HUDEP-2 (cell line): Measurements from ENCODE around the gene ARHGEF10L.

Experiments used
- DNase-seq, 76 experiments: peaks; one replicate each; lab custom pipeline; 2025; ENCODE audit not compliant: unreplicated experiment in 76 of 76; lab: John Stamatoyannopoulos, UW

ARHGEF10L gene

DNA sequence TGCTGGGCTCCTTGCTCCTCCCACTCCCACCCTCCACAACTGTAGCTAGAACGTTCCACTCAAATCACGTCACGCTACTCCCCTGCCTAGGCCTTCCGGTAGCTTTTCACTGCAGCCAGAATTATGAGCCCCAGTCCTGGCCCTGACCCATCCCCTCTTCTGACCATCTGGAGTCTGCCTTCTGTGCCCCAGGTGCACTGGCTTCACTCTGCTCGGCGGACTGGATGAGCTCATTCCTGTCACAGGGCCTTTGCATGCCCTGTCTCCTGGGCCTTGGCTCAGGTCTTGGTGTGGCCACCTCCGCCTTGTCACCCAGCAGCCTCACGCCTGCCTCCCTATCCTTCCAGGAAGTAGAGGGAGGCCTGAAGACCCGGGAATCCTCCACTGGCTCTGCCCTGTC is 153.1 kb downstream of the ARHGEF10L start:
- DNase-seq, result no peak

DNA sequence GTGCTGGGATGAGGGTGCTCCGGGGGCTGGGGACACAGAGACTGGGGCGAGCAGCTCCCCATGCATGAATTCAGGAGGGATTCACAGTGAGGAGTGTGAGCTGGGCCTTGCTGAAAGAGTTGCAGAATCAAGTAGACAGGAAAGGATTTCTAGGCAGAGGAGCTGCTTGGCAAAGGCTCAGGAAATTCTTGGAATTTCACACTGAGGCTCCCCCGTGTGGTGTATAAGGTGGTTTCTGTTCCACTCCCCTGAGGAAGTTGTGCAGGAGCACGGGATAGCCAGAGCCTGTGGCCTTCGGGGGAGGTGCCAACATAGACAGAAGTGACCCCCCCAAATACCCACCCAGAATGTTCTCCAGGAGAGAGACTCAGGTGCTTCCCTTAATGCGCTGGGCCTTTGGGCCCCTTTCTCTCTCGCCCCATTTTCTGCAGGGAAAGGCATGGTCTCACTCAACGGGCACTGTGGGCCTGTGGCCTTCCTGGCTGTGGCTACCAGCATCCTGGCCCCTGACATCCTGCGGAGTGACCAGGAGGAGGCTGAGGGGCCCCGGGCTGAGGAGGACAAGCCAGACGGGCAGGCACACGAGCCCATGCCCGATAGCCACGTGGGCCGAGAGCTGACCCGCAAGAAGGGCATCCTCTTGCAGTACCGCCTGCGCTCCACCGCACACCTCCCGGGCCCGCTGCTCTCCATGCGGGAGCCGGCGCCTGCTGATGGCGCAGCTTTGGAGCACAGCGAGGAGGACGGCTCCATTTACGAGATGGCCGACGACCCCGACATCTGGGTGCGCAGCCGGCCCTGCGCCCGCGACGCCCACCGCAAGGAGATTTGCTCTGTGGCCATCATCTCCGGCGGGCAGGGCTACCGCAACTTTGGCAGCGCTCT is 157.2 kb downstream of the ARHGEF10L start:
- DNase-seq, result no peak

DNA sequence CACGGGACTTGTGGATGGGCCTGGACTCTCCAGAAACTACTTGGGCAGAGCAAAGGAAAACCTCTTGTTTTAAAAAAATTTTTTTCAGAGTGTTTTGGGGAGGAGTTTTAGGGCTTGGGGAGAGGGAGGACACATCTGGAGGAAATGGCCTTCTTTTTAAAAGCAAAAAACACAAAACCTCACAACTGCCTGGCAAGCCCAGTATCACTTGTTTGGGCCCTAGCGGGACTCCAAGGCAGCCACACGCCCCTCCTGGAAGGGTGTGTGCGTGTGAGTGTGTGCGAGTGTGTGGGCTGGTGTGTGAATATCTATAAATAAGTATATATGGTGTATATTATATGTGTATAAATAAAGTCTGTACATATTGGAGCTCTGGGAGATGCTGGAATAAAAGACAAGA is 158.0 kb downstream of the ARHGEF10L start:
- no peak for DNase-seq

DNA sequence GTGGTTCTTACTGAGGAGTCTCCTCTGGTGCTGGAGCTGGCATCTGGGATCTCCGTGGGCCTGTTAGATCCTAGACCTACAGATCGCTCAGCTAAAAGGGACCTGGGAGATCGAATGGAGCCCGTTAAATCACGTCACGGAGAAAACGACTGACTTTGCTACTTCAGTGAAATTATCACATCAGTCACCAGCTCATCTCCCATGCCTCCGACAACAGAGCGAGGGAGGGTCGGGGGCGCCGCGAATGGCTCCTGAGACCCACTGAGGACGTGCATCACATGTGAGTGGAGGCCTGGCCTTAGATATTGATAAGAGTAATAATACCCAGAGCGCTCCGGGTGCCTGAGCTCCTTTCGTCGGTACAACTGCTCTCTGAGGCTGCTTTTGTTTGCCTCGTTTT is 160.1 kb downstream of the ARHGEF10L start:
- DNase-seq, result no peak

DNA sequence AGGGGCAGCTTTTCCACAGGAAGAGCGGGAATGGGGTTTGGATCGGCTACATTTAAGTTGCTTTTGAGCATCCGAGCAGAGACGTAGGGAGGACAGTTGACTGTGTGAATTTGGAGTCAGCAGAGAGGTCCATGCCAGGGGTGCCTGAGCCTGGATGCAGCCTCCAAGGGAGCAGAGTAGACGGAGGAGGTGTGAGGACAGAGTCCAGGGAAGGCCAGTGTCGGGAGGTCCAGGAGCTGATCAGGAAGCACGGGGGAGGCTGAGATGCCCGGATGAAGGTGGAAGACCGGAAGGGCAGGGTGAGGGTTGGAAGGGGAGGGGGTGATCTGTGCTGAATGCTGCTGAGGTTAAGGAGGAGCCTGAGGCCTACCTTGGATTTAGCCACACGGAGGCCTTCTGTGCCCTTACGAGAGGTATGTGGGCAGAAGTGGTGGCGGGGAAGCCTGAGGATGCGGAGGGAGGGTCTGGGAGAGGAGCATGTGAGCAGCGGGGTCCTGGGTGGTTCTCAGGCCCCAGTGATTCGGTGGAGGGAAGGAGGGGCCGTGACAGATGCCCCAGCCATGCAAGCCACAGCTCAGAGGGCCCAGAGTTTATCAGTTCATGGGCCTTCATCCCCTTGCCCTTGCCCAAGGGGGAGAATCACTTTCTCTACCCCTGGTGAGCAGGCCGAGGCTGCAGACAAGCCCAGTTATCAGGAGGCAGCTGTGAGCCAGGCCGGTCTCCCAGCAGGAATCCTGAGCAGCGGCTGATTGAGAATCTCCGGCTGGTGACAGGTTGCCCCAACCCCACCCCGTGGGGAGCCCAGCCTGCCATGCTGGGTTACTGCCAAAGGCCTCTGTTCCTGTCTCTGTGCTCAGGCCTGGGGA is 161.7 kb downstream of the ARHGEF10L start:
- DNase-seq, result no peak

DNA sequence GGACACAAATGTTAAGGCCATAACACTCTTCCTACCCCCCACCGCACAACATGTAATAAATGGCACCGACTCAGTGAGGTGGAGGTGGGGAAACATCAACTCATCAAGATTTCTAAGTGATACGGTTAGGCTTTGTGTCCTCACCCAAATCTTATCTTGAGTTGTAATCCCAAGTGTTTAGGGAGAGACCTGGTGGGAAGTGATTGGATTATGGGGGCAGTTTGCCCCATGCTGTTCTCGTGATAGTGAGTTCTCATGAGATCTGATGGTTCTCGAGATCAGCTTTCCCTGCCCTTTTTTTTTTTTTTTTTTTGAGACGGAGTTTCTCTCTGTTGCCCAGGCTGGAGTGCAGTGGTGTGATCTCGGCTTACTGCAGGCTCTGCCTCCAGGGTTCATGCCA is 164.7 kb downstream of the ARHGEF10L start:
- no peak for DNase-seq

DNA sequence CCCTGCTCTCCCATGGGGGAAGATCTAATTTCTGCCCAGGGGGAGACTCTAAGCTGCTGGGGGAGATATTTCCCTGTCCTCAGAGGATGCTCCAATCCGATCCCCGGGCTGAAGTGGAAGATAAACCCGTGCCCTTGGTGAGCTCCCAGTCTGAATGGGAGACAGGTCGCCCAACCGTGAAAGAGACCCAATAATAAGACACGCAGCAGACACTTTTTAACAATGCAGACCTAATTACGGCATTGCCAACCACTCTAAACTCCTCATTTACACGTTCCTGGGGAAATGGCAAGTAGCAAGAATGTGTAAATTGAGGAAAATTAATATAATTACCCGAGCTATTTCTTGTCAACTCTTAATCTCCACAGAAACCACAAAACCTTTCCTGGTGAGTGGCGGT is 166.9 kb downstream of the ARHGEF10L start:
- no peak for DNase-seq

DNA sequence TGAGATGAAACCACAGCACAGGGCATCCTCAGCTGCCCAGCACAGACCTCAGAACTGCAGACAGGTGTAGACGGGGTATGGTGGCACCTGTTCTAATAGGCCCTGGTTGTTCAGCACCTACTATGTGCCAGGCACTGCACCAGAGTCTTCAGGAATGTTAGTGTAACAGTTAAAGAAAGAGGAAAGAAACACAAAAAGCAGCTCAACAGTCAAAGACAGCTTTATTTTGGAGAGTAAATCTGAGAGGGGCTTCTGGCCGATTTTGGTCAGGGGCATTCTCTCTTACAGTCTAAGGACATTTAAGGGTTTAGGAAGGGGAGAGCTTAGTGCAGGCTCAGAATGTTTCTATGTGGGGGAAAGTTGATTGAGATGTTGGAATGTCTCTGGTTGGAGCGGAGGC is 170.5 kb downstream of the ARHGEF10L start:
- no peak for DNase-seq

DNA sequence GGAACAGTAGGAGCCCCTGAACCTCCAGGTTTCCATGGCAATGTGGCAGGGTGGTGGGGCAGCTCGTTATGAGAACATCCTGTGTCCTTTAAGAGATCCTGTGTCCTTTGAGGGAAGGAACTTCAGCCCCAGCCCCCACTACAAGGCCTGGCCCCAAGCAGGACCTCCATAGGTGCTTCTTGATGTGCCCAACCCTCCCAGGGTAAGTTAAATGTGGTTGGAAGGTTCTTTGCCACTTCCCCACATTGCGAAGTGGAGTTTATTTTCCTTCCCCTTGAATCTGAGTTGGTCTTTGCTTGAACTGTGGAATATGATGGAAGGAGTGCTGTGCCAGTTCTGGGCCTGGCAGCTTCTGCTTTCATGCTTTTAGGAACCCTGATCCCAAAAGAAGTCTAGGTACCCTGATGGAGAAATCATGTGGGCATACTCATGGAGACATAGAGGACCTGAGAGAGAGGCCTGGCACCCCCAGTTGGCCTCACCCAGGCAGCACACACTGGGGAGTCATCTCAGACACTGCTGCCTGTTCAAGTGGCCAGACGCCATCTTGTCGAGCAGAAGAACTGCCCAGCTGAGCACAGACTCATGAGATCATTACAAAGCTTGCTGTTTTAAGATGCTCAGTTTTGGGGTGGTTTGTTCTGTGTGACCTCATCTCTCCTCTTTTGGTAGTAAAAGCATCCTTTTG is 171.5 kb downstream of the ARHGEF10L start:
- no peak for DNase-seq

DNA sequence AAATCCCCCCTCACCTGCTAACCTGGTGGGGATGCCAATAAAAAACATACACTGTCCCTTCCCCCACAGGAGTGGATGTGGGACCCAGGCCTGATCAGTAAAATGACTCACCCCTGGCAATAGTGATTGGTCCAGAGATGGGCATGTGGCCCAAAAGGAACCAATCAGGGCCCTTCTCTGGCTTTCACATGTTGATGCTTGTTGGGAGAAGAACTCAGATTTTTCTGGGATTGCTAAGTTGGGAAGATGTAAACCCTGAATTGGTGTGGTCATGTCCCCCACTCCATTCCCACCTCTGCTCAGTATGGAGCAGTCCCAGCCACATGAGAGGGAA is 172.0 kb downstream of the ARHGEF10L start:
- no peak for DNase-seq

DNA sequence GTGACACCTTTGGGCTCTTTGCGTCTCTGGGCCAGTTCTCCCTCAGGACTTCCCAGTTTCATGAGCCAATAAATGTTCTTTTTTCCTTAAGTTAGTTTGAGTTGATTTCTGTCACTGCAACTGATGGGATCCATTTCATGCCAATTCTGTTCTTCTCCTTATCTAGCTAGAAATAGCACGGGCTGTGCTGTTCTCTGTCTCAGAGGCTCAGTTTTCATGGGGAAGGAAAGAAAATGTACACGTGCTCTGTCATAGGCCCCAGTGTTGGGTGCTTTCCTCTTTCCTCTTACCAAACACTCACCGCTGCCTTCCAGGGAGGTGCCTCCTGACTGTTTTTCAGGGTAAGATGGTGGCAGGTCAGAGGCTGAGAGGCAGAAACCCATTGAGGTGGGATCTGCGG is 172.4 kb downstream of the ARHGEF10L start:
- DNase-seq, result no peak

DNA sequence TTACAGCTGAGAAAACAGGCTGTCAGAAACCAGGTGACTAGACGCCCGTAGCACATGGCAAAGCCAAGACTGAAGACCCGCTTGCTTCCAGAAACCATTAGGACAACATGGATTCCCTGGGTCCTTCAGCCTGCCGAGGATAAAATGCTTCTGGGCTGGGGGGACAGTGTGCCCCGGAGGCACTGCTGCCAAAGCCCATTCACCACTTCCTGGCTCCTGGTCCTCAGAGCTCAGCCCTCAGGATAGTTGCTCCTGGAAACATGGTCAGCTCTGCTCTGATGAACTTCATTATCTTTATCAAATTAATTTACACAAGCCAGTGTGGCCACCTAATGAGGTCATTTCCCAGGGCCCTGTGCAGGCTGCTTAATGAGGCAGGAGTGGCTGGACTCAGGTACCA is 174.5 kb downstream of the ARHGEF10L start:
- DNase-seq, result no peak

DNA sequence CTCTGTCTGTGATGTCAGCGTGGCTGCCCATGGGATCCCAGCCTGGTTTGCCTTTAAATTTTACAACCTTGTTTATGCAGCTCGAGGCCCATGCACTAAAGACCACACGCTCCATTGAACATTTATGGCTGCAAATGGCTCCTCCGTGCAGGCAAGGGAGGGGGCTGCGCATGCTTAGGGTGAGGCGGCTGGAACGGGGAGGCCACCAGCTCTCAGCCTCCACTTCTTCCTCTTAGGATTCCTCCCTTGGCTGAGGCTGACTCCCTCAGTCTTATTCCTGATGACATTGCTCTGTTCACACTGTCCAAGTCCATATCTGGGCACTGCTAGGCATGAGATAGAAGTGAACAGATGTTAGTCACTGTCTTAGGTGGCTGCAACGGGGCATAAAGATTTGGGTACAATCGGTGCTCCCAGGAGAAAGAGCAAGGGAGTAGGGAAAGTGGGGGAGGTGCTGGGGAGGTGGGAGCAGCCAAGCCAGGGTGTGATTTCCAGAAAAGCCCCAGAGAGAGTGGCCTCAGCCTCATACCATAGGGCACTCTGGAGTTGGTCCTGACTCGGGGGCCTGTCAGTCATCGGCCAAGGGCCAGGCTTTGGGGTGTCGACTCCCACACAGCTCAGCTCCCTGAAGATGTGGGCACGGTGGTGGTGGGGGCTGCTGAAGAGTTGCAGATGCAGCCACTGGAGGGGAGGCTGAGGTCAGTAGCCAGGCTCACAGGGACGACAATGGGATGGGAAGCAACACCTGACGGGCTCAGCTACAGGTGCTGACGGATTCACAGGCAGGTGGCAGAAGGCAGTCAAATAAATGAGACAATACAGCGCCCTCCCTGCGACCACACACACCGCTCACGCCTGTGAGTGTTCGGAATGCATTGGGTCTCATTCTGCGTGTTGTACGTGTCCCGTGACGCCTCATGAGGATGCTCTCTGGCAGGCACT is 178.4 kb downstream of the ARHGEF10L start:
- no peak for DNase-seq

DNA sequence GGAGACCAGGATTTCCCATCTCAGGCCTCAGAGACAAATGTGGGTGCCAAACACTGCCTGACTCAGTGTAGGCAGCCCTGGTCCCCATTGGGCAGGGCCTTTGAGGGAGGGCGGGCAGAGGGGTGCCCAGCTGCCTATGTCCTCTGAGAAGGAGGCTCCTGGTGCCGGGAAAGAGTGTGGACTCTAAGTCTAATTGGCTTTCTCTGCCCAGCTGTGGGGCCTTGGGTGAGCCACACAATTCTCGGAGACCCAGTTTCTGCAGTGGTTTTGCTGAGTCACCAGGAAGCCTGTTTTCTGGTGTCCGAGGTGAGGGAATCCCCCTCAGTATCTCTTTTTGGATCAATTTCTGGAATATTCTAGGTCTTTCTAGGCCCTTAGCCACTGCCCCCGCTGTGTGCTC is 180.4 kb downstream of the ARHGEF10L start:
- no peak for DNase-seq

DNA sequence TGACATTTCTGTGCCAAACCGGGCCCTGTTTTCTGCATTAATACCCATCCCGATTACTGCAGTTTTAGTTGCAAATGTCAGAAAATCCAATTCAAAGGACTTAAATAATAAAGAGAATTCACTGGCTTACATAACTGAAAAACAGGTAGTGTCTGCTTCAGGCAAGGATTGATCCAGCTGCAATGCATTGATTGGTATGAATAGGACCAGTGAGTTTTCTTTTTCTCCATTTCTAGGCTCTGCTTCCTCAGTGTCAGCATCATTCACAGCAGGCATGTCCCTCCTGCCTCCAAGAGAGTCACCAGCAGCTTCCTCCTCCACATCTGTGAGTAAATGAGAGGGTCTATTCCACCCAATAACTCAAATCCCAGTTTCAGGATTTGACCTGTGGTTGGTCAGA is 181.9 kb downstream of the ARHGEF10L start:
- no peak for DNase-seq

DNA sequence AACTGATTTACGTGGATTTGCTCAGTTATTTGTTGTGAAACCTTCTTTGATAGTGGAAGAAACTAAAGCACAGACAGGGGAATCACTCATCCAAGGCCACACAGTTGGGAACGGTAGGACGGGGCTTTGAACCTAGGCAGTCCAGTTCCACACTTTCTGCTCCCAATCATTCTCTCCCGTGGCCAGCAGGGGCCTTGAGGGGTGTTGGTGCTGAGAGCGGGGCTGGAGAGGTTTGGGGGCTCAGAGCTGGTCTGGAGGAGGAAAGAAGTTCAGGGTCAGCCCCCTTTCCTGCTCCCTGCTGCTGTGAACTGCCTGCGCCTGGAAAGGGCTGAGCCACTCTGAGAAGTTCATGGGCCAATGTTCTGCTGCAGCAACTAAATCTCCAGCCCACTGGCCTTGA is 184.2 kb downstream of the ARHGEF10L start:
- DNase-seq, result no peak

DNA sequence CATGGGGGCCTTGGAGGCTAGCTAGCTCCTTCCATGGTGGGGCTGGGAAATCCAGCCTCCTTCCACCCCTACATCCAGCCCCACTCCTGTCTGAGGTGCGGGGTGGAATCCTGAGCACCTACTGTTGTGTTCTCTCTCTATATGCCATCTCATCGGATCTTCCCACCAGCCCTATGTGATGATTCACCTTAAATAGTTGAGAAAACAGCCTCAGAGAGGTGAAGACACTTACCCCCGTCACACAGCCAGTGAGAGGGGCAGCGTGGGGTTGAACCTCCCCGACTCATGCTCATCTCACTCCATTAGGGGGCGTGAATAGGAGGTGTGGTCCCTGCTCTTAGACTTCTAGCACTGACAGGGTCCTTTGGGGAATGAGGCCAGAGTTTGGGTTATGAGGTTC is 184.7 kb downstream of the ARHGEF10L start:
- no peak for DNase-seq

DNA sequence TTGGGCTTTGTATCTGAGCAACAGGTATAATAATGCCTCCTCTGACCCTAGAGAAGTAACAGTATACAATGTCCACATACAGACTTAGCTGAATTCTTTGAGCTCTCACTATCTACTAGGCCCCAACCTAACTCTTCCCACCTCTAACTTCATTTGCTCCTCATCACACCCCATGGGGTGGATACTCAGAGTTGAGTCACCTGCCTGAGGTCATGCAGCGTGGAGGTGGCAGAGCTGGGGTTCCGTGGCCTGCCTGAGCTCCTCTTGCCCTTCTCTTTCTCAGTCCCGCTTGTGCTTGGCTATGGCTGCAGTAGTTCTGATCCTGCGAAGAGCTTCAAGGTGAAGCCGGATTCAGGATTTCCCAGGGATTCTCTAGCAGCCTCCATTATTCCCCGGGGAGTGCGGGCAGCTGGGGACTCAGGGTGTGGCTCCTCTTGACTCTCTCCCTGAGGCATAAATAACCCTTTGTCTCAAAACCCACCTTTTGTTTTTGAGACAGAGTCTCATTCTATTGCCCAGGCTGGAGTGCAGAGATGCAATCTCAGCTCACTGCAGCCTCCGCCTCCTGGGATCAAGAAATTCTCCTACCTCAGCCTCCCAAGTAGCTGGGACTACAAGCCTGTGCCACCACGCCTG is 185.7 kb downstream of the ARHGEF10L start:
- no peak for DNase-seq

DNA sequence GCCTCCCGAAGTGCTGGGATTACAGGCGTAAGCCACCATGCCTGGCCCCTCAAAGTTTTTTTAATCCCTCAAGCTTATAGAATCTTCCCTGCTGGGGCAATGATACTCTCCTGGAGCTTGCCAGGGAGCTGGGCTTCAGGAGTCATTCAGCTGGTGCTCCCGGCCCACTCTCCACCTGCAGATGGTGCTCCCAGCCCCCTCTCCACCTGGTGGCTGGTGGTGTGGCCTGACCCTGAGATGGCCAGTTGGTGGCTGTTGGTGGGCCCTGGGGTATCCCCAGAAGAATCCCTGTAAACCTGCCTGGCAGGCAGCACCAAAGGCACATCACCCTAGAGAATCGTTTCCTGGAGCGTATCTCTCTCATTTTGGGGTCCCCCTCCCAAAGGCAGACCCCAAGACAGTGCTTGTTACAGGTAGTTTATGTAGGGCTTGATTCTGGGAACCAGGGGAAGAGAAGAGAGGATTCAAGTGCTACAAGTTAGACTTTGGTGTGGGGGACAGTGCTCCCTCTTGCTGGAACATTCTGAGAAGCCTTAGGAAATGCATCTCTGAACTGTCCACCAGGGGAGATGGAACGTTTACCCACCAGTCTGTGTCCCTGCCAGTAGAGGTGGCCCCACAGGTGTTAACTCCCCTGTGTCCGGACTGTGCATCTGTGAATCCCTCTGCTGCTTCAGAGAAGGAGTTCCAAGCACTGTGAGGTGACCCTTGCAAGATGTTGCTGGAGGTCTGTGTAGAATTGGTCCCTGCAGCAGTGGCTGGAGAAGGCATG is 186.5 kb downstream of the ARHGEF10L start:
- no peak for DNase-seq
